Vagina (tissue), 2 donors: ENCODE measurements around the gene GRHPR. TPM values are rescaled to one million over a fixed set of nuclear protein-coding genes. Genes with fewer than 3 reads are reported as not detected.

Source experiments
- DNase-seq, 2 donors: peaks; one replicate each; pipeline ENCODE4 v3.0.0-alpha.2; 2017; ENCODE audit errors: extremely low spot score in 2 of 2
- H3K27ac ChIP-seq: fragments of 200-600 bp; sonication (generic); one replicate; pipeline ENCODE4 v1.5.1; 2019
- H3K27me3 ChIP-seq: fragments of 200-600 bp; sonication (generic); one replicate; pipeline ENCODE4 v1.5.1; 2019
- H3K36me3 ChIP-seq, 2 donors: fragments of 200-600 bp; sonication (generic); one replicate each; pipeline ENCODE4 v1.5.1; 2017 to 2019
- H3K4me1 ChIP-seq: fragments of 200-600 bp; sonication (generic); one replicate; pipeline ENCODE4 v1.5.1; 2019
- H3K4me3 ChIP-seq, 2 donors: fragments of 200-600 bp; sonication (generic); 1 replicate in 1 of 2; 2 replicates in 1 of 2; pipeline ENCODE4 v1.5.1; 2016 to 2019
- H3K9me3 ChIP-seq: fragments of 200-600 bp; sonication (generic); one replicate; pipeline ENCODE4 v1.5.1; 2019
- CTCF ChIP-seq, 3 experiments: fragments of 450-650 bp in 2 of 3; fragments of 200-600 bp in 1 of 3; sonication (generic) in 1 of 3; IDR thresholded peaks; one replicate each; pipeline ENCODE4 v1.5.1; 2017 to 2019; ENCODE audit warnings: antibody characterized with exemption in 3 of 3, mild to moderate bottlenecking in 2 of 3, moderate library complexity in 2 of 3
- POLR2A ChIP-seq, 2 donors: fragments of 450-650 bp; IDR thresholded peaks; one replicate each; pipeline ENCODE4 v1.6.1; 2017; ENCODE audit warnings: antibody characterized with exemption in 2 of 2, mild to moderate bottlenecking in 2 of 2, moderate library complexity in 2 of 2
- POLR2AphosphoS5 ChIP-seq, 2 donors: sonication (generic); formaldehyde crosslinking; IDR thresholded peaks; one replicate each; pipeline ENCODE4 v1.9.0; 2017; ENCODE audit warnings: antibody characterized with exemption in 2 of 2, mild to moderate bottlenecking in 2 of 2, low read depth in 1 of 2; ENCODE audit not compliant: insufficient read depth in 1 of 2
- intact Hi-C: fragments of 100-400 bp; cut with DNase I; formaldehyde crosslinking; loops from one replicate; pipeline ENCODE4 v1.15.1; 2023
- total RNA-seq: library from RNA; depleted of rRNA; stranded (reverse); fragments of >200 nt; gene quantifications from one replicate; pipeline ENCODE4 v1.2.3, GENCODE V29; 2016

GRHPR gene
- total RNA-seq, 1 donor from 2014 or later = 134 TPM

- no peak for TF ChIP-seq CTCF (IDR thresholded peaks at IDR 0.05)
- no peak for TF ChIP-seq POLR2A (IDR thresholded peaks at IDR 0.05)
- TF ChIP-seq POLR2AphosphoS5 (IDR thresholded peaks at IDR 0.05; ENCODE audit: insufficient read depth in 1 of 2, low read depth in 1 of 2) = no peak
- intact Hi-C loops = no loop called here
- H3K4me3 ChIP-seq = no peak overlapping the region
- DNase-seq = no peak
- H3K27me3 ChIP-seq = no peaks in the 10 kb centered on the region
- no peak overlapping the region for H3K27ac ChIP-seq
- H3K4me1 ChIP-seq = no peaks in the 10 kb centered on the region
- H3K36me3 ChIP-seq = no peaks in the 10 kb centered on the region
- no peaks in the 10 kb centered on the region for H3K9me3 ChIP-seq
These were observed 43.9 kb upstream of the GRHPR start for GRCh38 chr9:37378613-37379004.

- intact Hi-C loops = no loop called here
These were observed 42.7 kb upstream of the GRHPR start for GRCh38 chr9:37379835-37380234.

GRCh38 chr9:37380570-37380969 lies 41.9 kb upstream of the GRHPR start:
- no peak for TF ChIP-seq POLR2AphosphoS5 (IDR thresholded peaks at IDR 0.05; ENCODE audit: insufficient read depth in 1 of 2, low read depth in 1 of 2)
- no peak for TF ChIP-seq CTCF (IDR thresholded peaks at IDR 0.05)
- no peak for TF ChIP-seq POLR2A (IDR thresholded peaks at IDR 0.05)
- no peaks in the 10 kb centered on the region for H3K36me3 ChIP-seq
- intact Hi-C loops = no loop called here
- H3K27me3 ChIP-seq = no peaks in the 10 kb centered on the region
- H3K4me1 ChIP-seq = no peaks in the 10 kb centered on the region
- DNase-seq = no peak
- no peaks in the 10 kb centered on the region for H3K9me3 ChIP-seq
- H3K27ac ChIP-seq = no peak overlapping the region
- H3K4me3 ChIP-seq = no peak overlapping the region

More at GRCh38 chr9:37379835-37380234, 42.7 kb upstream of the GRHPR start:
- H3K4me1 ChIP-seq = no peaks in the 10 kb centered on the region
- no peaks in the 10 kb centered on the region for H3K36me3 ChIP-seq
- H3K27ac ChIP-seq = no peak overlapping the region
- H3K4me3 ChIP-seq = no peak overlapping the region
- TF ChIP-seq POLR2A (IDR thresholded peaks at IDR 0.05) (no peak), CTCF (IDR thresholded peaks at IDR 0.05) (no peak), POLR2AphosphoS5 (IDR thresholded peaks at IDR 0.05; ENCODE audit: insufficient read depth in 1 of 2, low read depth in 1 of 2) (no peak)
- H3K9me3 ChIP-seq = no peaks in the 10 kb centered on the region
- no peaks in the 10 kb centered on the region for H3K27me3 ChIP-seq
- DNase-seq = no peak

- no peak overlapping the region for H3K4me3 ChIP-seq
- no peak overlapping the region for H3K27ac ChIP-seq
- no peaks in the 10 kb centered on the region for H3K27me3 ChIP-seq
- intact Hi-C loops = no loop called here
- H3K9me3 ChIP-seq = no peaks in the 10 kb centered on the region
- H3K4me1 ChIP-seq = no peaks in the 10 kb centered on the region
- DNase-seq = no peak
- TF ChIP-seq POLR2A (IDR thresholded peaks at IDR 0.05) (no peak), CTCF (IDR thresholded peaks at IDR 0.05) (no peak), POLR2AphosphoS5 (IDR thresholded peaks at IDR 0.05; ENCODE audit: insufficient read depth in 1 of 2, low read depth in 1 of 2) (no peak)
- H3K36me3 ChIP-seq = no peaks in the 10 kb centered on the region
These were observed 41.3 kb upstream of the GRHPR start for GRCh38 chr9:37381094-37381741.

- H3K27ac ChIP-seq = no peak overlapping the region
- intact Hi-C loops = no loop called here
- no peak for TF ChIP-seq CTCF (IDR thresholded peaks at IDR 0.05)
- no peaks in the 10 kb centered on the region for H3K36me3 ChIP-seq
- H3K27me3 ChIP-seq = no peaks in the 10 kb centered on the region
- H3K9me3 ChIP-seq = no peaks in the 10 kb centered on the region
- H3K4me1 ChIP-seq = no peaks in the 10 kb centered on the region
- no peak for DNase-seq
- no peak overlapping the region for H3K4me3 ChIP-seq
These were observed 40.1 kb upstream of the GRHPR start for GRCh38 chr9:37382161-37382981.
